Measurements from ENCODE around the gene FBXO24. TPM values are rescaled to one million over a fixed set of nuclear protein-coding genes. Genes with fewer than 3 reads are reported as not detected.
A peak's percentile ranks its signal among the peaks of the same experiment; 100 is the strongest.

FBXO24 gene
- total and polyA plus RNA-seq, 11 donors = 0.11 to 0.75 (median 0.31) TPM; not detected in 4

DNA sequence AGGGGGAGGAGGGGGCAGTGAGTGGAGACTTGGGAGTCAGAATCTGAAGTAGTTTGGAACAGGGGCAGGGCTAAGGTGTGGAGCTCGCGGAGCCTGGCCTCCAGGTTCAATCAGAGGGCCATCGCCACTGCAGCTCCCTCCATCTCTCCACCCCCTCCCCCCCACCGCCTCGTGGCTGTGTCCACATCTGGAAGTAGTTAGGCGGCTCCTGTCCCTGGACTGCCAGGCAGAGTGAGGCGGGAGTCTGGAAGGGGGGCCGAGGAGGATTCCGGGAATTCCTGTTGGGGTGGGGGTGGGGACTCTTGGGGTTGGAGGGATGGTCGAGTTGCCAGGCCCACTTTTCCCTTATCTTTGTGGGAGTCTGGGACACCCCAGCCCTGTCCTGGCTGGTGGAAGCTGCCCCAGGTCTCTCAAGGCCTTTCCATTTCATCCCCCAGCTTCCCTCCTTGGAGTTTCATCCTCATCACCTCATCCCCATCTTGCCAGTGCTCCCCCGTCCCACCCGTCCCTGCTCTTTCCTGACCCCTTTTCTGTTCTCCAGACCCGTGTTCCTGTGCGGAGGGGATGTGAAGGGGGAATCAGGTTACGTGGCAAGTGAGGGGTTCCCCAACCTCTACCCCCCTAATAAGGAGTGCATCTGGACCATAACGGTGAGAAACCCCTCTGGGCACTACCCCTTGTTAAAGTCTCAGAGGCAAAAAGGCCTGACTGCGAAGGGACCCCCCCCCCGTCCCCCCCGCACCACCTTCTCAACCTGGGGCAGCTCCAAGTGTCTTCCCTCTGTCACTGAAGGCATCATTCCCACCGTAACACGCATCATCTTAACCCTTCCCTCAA, 17.0 kb downstream of the FBXO24 start:
- no peak for TF ChIP-seq CTCF (IDR thresholded peaks at IDR 0.05)
- no peak for TF ChIP-seq POLR2A (IDR thresholded peaks at IDR 0.05)
- DNase-seq (peak; percentile 77 to 86 (median 82)), ATAC-seq (peak; percentile 14 to 65 (median 57))
- Histone ChIP-seq H3K27ac (peak overlapping the region in 11 of 12 donors; percentile 44 to 90 (median 80)), H3K27me3 (no peaks in the 10 kb centered on the region), H3K36me3 (no peaks in the 10 kb centered on the region), H3K4me1 (peaks cover 0 to 34% (median 12%) of the 10 kb centered on the region in 12 donors), H3K9me3 (no peaks in the 10 kb centered on the region), H3K4me3 (peak overlapping the region in 11 of 12 donors; percentile 48 to 96 (median 79))
- intact Hi-C loops (cut with DNase I) = loop anchor here in 1 of 10 donors (5.0 kb wide), 1 partner anchor 89 kb away; the partner anchor contains the start of gene GIGYF1
- WGBS, 4 donors = 44 to 59% (median 50%) methylated on average over 16 to 21 of the region's 21 CpGs

DNA sequence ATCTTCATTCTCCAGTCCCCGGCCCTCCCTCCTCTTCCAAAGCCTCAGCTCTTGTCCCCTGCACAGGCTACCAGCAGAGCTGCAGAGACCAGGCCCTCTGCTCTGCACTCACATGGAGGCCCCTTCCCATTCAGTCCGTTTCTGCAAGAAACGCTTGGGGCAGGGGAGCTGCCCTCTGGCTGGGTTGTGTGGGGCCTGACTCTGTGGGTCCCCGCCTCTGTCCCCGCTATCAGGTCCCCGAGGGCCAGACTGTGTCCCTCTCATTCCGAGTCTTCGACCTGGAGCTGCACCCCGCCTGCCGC, 17.5 kb downstream of the FBXO24 start:
- intact Hi-C loops (cut with DNase I) = loop anchor here in 2 of 10 donors (1.0 to 5.0 kb wide), 3 partner anchors 70 to 89 kb away; partner anchors contain the start of genes GIGYF1 (in 1 of the 2) and GNB2 (in 1 of the 2)
- H3K27me3 ChIP-seq = no peaks in the 10 kb centered on the region
- DNase-seq (no peak), ATAC-seq (no peak)
- WGBS, 4 donors = 20 to 31% (median 23%) methylated on average over 6 to 10 of the region's 10 CpGs
- H3K27ac ChIP-seq = peak overlapping the region; percentile 2 to 90 (median 79)
- TF ChIP-seq POLR2A (IDR thresholded peaks at IDR 0.05) (no peak), CTCF (IDR thresholded peaks at IDR 0.05) (no peak)
- H3K4me1 ChIP-seq = peaks cover 0 to 34% (median 12%) of the 10 kb centered on the region in 12 donors
- H3K9me3 ChIP-seq = no peaks in the 10 kb centered on the region
- peak overlapping the region; percentile 48 to 96 (median 76) for H3K4me3 ChIP-seq
- no peaks in the 10 kb centered on the region for H3K36me3 ChIP-seq

DNA sequence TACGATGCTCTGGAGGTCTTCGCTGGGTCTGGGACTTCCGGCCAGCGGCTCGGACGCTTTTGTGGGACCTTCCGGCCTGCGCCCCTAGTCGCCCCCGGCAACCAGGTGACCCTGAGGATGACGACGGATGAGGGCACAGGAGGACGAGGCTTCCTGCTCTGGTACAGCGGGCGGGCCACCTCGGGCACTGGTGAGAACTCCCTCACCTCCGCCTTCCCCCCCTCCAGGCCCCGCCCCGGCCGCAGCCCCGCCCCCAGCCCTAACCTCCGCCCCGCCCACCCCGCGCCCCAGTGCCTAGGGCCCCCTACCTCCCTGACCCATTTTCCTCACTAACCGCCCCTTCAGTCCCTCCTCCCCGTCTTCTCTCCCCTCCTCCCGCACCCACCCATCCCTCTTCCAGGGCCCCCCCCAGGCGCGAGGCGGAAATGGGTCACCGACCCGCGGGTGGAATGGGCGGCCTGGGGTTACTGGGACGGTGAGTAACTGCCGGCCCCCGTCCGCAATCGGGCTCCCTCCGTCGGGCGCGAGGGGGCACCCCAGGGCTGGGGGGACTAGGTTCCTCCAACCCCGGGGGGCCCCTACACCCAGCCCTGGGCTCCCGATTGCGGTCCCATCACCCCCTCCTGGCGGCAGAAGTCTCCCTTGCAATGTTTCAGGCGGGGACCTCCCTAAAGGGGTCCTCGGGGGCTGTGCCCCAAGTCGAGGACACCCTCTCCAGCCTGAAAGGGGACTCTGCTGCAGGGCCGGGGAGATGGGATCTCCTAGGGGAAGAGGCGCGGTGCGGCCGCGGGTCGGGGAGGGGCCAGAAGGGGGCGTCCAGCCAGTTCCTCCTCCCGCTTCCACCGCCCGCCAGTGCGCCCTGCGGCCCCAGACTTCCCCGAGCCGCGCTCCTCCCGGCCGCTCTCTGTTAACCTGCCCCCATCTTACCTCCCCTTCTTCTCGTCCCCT, 18.2 kb downstream of the FBXO24 start:
- DNase-seq (peak; percentile 76 to 92 (median 83)), ATAC-seq (peak; percentile 67 to 82 (median 74))
- Histone ChIP-seq H3K36me3 (no peaks in the 10 kb centered on the region), H3K4me1 (peaks cover 0 to 34% (median 12%) of the 10 kb centered on the region in 12 donors), H3K4me3 (peak overlapping the region; percentile 48 to 96 (median 76)), H3K27ac (peak overlapping the region; percentile 2 to 90 (median 79)), H3K27me3 (no peaks in the 10 kb centered on the region), H3K9me3 (no peaks in the 10 kb centered on the region)
- intact Hi-C loops (cut with DNase I) = loop anchor here in 2 of 10 donors (1.0 to 5.0 kb wide), 3 partner anchors 69 to 88 kb away; partner anchors contain the start of genes GIGYF1 (in 1 of the 2) and GNB2 (in 1 of the 2)
- WGBS, 4 donors = 1 to 2% (median 1%) methylated on average over 40 to 70 of the region's 70 CpGs
- TF ChIP-seq POLR2A (IDR thresholded peaks at IDR 0.05) (peak in 1 of 2 donors; percentile 64), CTCF (IDR thresholded peaks at IDR 0.05) (peak; percentile 24 to 64 (median 52))

Data from heart left ventricle (tissue), 16 donors.